K562 treated with DMSO at 1 percent for 12 hours (cell line): Measurements from ENCODE around the gene SLC1A1. TPM values are rescaled to one million over a fixed set of nuclear protein-coding genes. Genes with fewer than 3 reads are reported as not detected.

ENCODE experiments used
- total RNA-seq: library from RNA; unstranded; fragments of 300-600 nt; gene quantifications from 2 replicates; pipeline ENCODE4 v1.2.3, GENCODE V29; 2022; ENCODE audit not compliant: insufficient read depth

Gene SLC1A1
- not detected in 2 replicates for total RNA-seq

DNA sequence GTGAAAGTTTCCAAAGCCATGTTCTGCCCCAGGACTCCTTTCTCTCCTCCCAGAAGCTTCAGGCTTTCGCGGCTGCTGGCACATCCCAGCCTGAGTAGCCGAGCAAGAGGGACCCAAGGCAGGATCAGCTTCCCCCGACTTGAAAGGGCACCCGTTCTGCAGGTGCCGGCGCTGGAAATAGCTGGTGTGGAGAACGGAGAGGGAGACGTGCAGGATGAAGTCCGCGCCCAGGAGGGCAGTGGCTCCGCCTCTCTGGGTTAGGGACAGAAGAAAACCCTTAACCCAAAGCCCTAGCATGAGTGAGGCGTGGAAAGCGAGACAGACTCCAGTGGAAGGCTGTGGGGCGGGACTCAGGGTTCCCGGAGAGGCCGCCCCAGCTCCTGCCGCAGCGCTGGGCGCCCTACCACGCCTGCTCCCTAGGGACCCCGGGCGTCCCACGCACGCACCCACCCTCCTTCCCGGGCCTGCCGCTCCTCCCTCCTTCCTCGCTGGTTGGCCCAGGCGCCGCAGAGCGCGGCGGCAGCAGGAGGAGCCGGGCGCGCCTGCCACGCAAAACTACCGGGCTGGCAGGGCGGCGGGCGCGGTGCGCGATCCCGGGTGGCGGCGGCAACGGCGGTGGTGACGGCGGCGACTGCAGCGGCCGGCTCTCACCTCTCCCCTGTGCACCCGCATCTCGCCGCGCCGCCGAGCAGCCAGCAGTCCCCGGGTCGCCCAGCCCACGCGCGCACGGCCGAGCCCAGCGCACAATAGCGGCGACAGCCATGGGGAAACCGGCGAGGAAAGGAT is at the start of gene SLC1A1:
SLC1A1 (plus strand) TSS at position 550 of the 786 bp plus-strand sequence; CDS start at position 762, 212 bp downstream.

Other genes starting within 250 kb of the SLC1A1 start
- 0.59 and 2.1 TPM in 2 replicates for gene GLIS3, start 190.4 kb upstream of the SLC1A1 start, total RNA-seq
- gene PLPP6, start 171.8 kb downstream of the SLC1A1 start, total RNA-seq, result 4.7 and 8.0 TPM in 2 replicates
- not detected in 2 replicates for gene SPATA6L, start 176.0 kb downstream of the SLC1A1 start, total RNA-seq
- 2.1 and 8.2 TPM in 2 replicates for gene CDC37L1, start 189.1 kb downstream of the SLC1A1 start, total RNA-seq